Mucosa of descending colon (tissue), 3 donors: ENCODE results near the gene MBNL1. TPM values are rescaled to one million over a fixed set of nuclear protein-coding genes. Genes with fewer than 3 reads are reported as not detected.

Experiments
- ATAC-seq: fragments of 200-7000 bp; cut with Tn5 transposase; one replicate; pipeline ENCODE4 v1.9.1; 2020; ENCODE audit warnings: mild to moderate bottlenecking, moderate library complexity
- DNase-seq, 3 donors: peaks; one replicate each; pipeline ENCODE4 v3.0.0-alpha.2; 2020
- H3K36me3 ChIP-seq: fragments of 200-600 bp; one replicate; pipeline ENCODE4 v1.8.0; 2021; ENCODE audit warnings: low read depth, mild to moderate bottlenecking
- H3K4me1 ChIP-seq: fragments of 200-600 bp; one replicate; pipeline ENCODE4 v1.8.0; 2021; ENCODE audit warnings: low read depth, mild to moderate bottlenecking
- H3K4me3 ChIP-seq: fragments of 200-600 bp; one replicate; pipeline ENCODE4 v1.8.0; 2021; ENCODE audit warnings: mild to moderate bottlenecking
- H3K9me3 ChIP-seq: fragments of 200-600 bp; one replicate; pipeline ENCODE4 v1.8.0; 2021; ENCODE audit warnings: mild to moderate bottlenecking
- CTCF ChIP-seq: fragments of 200-600 bp; IDR thresholded peaks from one replicate; pipeline ENCODE4 v1.8.0; 2022; ENCODE audit warnings: antibody characterized with exemption, mild to moderate bottlenecking
- intact Hi-C, 2 donors: fragments of 100-400 bp; cut with DNase I in 1 of 2; cut with micrococcal nuclease in 1 of 2; formaldehyde crosslinking; loops; one replicate each; pipeline versions ENCODE4 v1.11.0 to v1.11.1; 2022; cut with DNase I, micrococcal nuclease
- total RNA-seq, 3 donors: library from RNA; stranded (reverse); fragmentation: NEBNext Ultra II Directional in 2 of 3; extraction: Animal tissue kit (Norgen Biotek cat#: 25700) in 2 of 3; gene quantifications; one replicate each; pipeline versions ENCODE4 v1.2.1 to v1.2.4, GENCODE V29; 2021 to 2023
- donor health status: DM: no; HTN: no; CAD: no; lungs with moderate emphysema.
- donor health status: DM: no; HTN: no; CAD: no.
- donor health status: DM: no; HTN: yes; CAD: no.

MBNL1 gene
- total RNA-seq, 3 donors from 2014 or later = 184 to 381 (median 215) TPM

DNA sequence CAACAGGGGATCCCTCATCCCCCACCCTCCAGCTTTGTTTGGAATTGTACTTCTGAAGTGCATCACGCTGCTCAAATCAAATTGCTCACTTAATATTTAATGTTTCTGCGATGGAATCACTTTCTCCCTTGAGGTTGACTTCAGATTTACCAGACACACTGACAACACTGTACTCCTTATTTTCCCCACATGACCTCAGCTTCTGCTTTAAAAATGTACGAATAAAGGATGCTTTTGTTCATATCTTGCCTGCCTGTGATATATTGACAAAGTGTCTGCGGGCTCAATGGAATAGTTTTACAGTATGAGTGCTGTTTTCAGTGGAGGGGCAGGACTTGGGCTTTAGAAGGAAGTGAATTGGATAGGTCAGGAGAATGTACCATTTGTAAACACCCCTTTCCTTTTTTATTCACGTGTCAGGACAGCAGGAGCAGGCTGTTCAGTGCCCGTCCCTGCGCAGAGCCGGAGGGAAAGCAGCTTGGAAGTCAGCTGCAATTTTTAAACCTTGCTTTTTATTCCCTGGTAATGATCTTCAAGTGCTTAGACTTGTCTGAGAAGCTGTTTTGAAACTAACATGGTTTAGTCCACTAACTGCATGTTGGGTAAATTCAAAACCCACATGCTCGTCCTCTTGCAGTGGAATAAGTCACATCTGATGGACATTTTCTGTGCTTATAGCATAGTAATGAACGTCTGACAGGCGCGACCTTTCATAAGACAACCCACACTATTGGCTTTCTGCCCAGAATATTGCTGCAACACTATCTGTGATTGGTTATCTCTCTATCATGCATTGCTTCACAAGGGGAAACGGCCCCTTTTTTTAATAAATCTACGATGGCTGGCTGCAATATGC, 29.9 kb downstream of the MBNL1 start:
- intact Hi-C loops = no loop called here
- Histone ChIP-seq H3K4me3 (peak overlapping the region; percentile 13), H3K9me3 (no peaks in the 10 kb centered on the region), H3K4me1 (peaks cover 69% of the 10 kb centered on the region), H3K36me3 (no peaks in the 10 kb centered on the region)
- ATAC-seq (peak; percentile 84), DNase-seq (peak; percentile 50 to 78 (median 60))
- TF ChIP-seq CTCF = no peak

GRCh38 chr3:152299249-152299976, 30.7 kb downstream of the MBNL1 start:
- Histone ChIP-seq H3K36me3 (no peaks in the 10 kb centered on the region), H3K4me1 (peaks cover 72% of the 10 kb centered on the region), H3K4me3 (no peak overlapping the region), H3K9me3 (no peaks in the 10 kb centered on the region)
- peak; percentile 3 for ATAC-seq
- no peak for TF ChIP-seq CTCF
- DNase-seq = no peak
- intact Hi-C loops = no loop called here

DNA sequence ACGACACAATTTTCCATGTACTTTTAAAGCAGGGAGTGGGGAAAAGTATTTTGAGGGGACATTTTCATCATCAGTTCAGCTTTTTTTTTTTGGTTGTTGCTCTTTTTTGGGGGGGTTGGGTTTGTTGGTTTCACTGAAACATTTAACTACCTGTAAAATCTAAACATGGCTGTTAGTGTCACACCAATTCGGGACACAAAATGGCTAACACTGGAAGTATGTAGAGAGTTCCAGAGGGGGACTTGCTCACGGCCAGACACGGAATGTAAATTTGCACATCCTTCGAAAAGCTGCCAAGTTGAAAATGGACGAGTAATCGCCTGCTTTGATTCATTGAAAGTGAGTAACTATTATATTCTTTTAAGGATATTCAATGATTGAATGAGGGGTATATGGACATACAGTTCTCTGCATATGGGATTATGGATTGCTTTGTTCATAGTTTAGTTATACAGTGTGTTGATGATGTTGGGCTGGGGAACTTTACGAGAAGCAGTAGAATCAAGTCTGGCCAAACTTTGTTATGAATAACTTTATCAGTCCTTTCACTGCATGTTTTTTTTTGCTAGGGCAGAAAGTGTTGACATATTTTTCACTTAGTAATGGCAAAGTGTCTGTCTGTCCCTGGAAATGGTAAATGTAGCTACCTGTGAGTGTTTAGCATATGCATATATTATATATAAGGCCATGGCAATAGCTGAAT, 31.5 kb downstream of the MBNL1 start:
- no peaks in the 10 kb centered on the region for H3K9me3 ChIP-seq
- no peak overlapping the region for H3K4me3 ChIP-seq
- peaks cover 72% of the 10 kb centered on the region for H3K4me1 ChIP-seq
- ATAC-seq (no peak), DNase-seq (no peak)
- no peaks in the 10 kb centered on the region for H3K36me3 ChIP-seq
- intact Hi-C loops = no loop called here
- TF ChIP-seq CTCF = no peak

DNA sequence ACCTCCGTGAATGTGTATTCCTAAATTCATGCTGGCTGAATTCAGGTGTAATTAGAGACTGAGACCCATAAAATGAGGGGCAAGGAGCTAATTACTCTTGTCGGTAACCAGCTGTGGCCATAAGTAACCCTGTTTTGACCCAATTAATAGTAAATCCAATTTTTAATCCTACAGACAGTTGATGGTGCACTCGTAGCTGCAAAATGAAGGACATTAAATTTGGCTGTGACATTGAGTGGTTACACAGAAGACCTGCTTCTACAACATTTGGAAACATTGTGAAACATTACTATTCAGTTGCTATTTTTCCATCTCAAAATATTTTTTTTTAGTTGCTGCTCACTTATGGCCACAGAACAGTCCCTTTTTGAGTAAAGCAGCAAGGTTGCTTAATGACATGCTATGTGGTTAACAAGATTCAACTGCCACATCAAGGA, 33.0 kb downstream of the MBNL1 start:
- Histone ChIP-seq H3K4me3 (no peak overlapping the region), H3K9me3 (no peaks in the 10 kb centered on the region), H3K4me1 (peaks cover 79% of the 10 kb centered on the region), H3K36me3 (no peaks in the 10 kb centered on the region)
- TF ChIP-seq CTCF = no peak
- no peak for ATAC-seq
- no peak for DNase-seq
- intact Hi-C loops = no loop called here

GRCh38 chr3:152302521-152303021, 33.8 kb downstream of the MBNL1 start:
- intact Hi-C loops = no loop called here
- ATAC-seq = no peak
- no peaks in the 10 kb centered on the region for H3K36me3 ChIP-seq
- H3K9me3 ChIP-seq = no peaks in the 10 kb centered on the region
- no peak overlapping the region for H3K4me3 ChIP-seq
- H3K4me1 ChIP-seq = peaks cover 79% of the 10 kb centered on the region
- no peak for TF ChIP-seq CTCF
- DNase-seq = no peak
